DND-41 (cell line): Measurements from ENCODE around the gene TMEM132D.

ENCODE experiments used
- CTCF ChIP-seq: IDR thresholded peaks from 2 replicates; pipeline ENCODE4 v1.5.1; 2012; ENCODE audit warnings: borderline replicate concordance, low read length, moderate library complexity, mild to moderate bottlenecking; ENCODE audit not compliant: poor library complexity, severe bottlenecking; ENCODE audit errors: extremely low read depth
- EZH2 ChIP-seq: IDR thresholded peaks from 3 replicates; pipeline ENCODE4 v1.6.1; 2012; ENCODE audit warnings: borderline replicate concordance, low read depth, mild to moderate bottlenecking, moderate library complexity, low read length, inconsistent platforms; ENCODE audit not compliant: severe bottlenecking

GRCh38 chr12:129619271-129619670 lies 284.6 kb downstream of the TMEM132D start:
- no peak for TF ChIP-seq CTCF
- no peak for TF ChIP-seq EZH2
